Sigmoid colon (tissue), 7 donors: ENCODE measurements around the gene SDK1. TPM values are rescaled to one million over a fixed set of nuclear protein-coding genes. Genes with fewer than 3 reads are reported as not detected.

ENCODE experiments used
- DNase-seq: peaks from one replicate; pipeline ENCODE4 v3.0.0-alpha.2; 2019
- H3K27ac ChIP-seq, 4 donors: fragments of 200-600 bp; sonication (generic); one replicate each; pipeline ENCODE4 v1.5.1; 2016 to 2019; ENCODE audit warnings: mild to moderate bottlenecking in 1 of 4
- H3K27me3 ChIP-seq, 3 donors: fragments of 200-600 bp; sonication (generic); one replicate each; pipeline ENCODE4 v1.5.1; 2019; ENCODE audit warnings: mild to moderate bottlenecking in 1 of 3
- H3K36me3 ChIP-seq, 4 donors: fragments of 200-600 bp; sonication (generic); one replicate each; pipeline ENCODE4 v1.5.1; 2016 to 2019
- H3K4me1 ChIP-seq, 4 donors: fragments of 200-600 bp; sonication (generic); one replicate each; pipeline ENCODE4 v1.5.1; 2017 to 2019
- H3K4me3 ChIP-seq, 4 donors: fragments of 200-600 bp; sonication (generic); one replicate each; pipeline ENCODE4 v1.5.1; 2017 to 2019; ENCODE audit warnings: mild to moderate bottlenecking in 2 of 4, moderate library complexity in 1 of 4
- H3K9me3 ChIP-seq, 4 donors: fragments of 200-600 bp in 3 of 4; sonication (generic) in 3 of 4; one replicate each; pipeline versions ENCODE4 v1.5.1 to v1.6.1; 2013 to 2019
- CTCF ChIP-seq, 4 experiments: fragments of 450-650 bp in 3 of 4; fragments of 200-600 bp in 1 of 4; IDR thresholded peaks; one replicate each; pipeline ENCODE4 v1.5.1; 2016 to 2019; ENCODE audit warnings: antibody characterized with exemption in 4 of 4, mild to moderate bottlenecking in 3 of 4, moderate library complexity in 2 of 4
- EP300 ChIP-seq, 4 donors: sonication (generic); formaldehyde crosslinking; IDR thresholded peaks; one replicate each; pipeline ENCODE4 v1.6.1; 2017; ENCODE audit warnings: antibody characterized with exemption in 4 of 4
- POLR2A ChIP-seq, 2 donors: fragments of 450-650 bp; IDR thresholded peaks; one replicate each; pipeline ENCODE4 v1.6.1; 2016; ENCODE audit warnings: antibody characterized with exemption in 2 of 2, mild to moderate bottlenecking in 2 of 2, moderate library complexity in 2 of 2
- POLR2AphosphoS5 ChIP-seq, 4 donors: sonication (generic); formaldehyde crosslinking; IDR thresholded peaks; one replicate each; pipeline ENCODE4 v1.6.1; 2017; ENCODE audit warnings: antibody characterized with exemption in 4 of 4
- WGBS, 2 donors: extraction: QIAGEN DNeasy Blood & Tissue Kit; methylation state at CpG; one replicate each; pipeline ENCODE4 v1.1.7; 2013; 5-methylcytosine and 5-hydroxymethylcytosine counted together
- intact Hi-C: fragments of 100-400 bp; cut with DNase I; formaldehyde crosslinking; loops from one replicate; pipeline ENCODE4 v1.15.1; 2023
- polyA plus RNA-seq, 3 donors: library from polyadenylated mRNA; stranded (reverse); fragments of 200-250 nt; gene quantifications; one replicate each; pipeline ENCODE4 v1.2.3, GENCODE V29; 2013
- total RNA-seq, 4 donors: library from RNA; depleted of rRNA; stranded (reverse); fragments of >200 nt; gene quantifications; one replicate each; pipeline ENCODE4 v1.1.0, GENCODE V29; 2016
- donor health status: healthy with polysubstance abuse.
- donor health status: Bipolar disorder and iron deficiency.
- donor health status: healthy.

The SDK1 gene
- total and polyA plus RNA-seq, 7 donors, result under 0.01 to 23.0 (median 10.0) TPM; not detected in 1

DNA sequence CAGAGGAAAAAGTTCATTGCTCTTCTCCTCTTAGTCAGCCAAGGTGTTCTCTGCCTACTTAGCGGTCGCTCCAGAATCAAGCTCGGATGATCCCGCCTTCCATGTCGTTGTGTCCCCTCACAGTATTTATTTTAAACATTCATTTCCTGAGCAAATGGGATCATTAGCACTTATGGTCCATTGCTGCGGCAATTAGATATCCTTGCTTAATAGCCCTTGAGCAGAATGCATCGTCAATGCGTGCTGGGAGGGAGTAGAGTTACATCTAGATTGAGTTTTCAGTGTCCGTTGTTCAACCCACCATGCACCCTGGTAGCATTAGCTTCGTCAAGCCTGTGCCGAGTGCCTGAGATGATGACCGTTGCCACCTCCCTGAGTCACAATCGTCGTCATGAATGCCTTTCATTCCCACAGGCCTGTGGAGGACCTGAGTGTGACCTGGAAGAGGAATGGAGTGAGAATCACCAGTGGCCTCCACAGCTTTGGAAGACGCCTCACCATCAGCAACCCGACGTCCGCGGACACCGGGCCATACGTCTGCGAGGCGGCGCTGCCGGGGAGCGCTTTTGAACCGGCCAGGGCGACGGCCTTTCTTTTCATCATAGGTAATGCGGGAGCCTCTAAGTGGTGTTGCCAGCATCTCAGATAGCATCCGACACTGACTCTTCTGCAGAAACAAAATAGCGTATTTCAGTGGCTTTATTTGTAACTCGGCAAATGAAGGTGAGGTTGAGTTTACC lies 650.4 kb downstream of the SDK1 start:
- Histone ChIP-seq H3K36me3 (peaks cover 0 to 9% (median 0%) of the 10 kb centered on the region in 4 donors), H3K27ac (no peak overlapping the region), H3K4me1 (no peaks in the 10 kb centered on the region), H3K4me3 (no peak overlapping the region), H3K9me3 (no peaks in the 10 kb centered on the region), H3K27me3 (no peaks in the 10 kb centered on the region)
- no peak for DNase-seq
- 97% methylated on average over 33 of the region's 33 CpGs for WGBS, 2 donors
- intact Hi-C loops, result no loop called here
- TF ChIP-seq POLR2AphosphoS5 (IDR thresholded peaks at IDR 0.05) (no peak), POLR2A (IDR thresholded peaks at IDR 0.05) (no peak)

GRCh38 chr7:3953133-3953532 lies 652.1 kb downstream of the SDK1 start:
- no peak for DNase-seq
- Histone ChIP-seq H3K36me3 (peaks cover 0 to 9% (median 0%) of the 10 kb centered on the region in 4 donors), H3K9me3 (no peaks in the 10 kb centered on the region), H3K4me1 (no peaks in the 10 kb centered on the region), H3K4me3 (no peak overlapping the region), H3K27me3 (no peaks in the 10 kb centered on the region), H3K27ac (no peak overlapping the region)
- no peak for TF ChIP-seq POLR2AphosphoS5 (IDR thresholded peaks at IDR 0.05)
- TF ChIP-seq EP300 (IDR thresholded peaks at IDR 0.05), result no peak
- TF ChIP-seq POLR2A (IDR thresholded peaks at IDR 0.05), result no peak
- TF ChIP-seq CTCF (IDR thresholded peaks at IDR 0.05), result no peak
- 83% methylated on average over 6 of the region's 6 CpGs for WGBS, 2 donors
- intact Hi-C loops, result no loop called here

DNA sequence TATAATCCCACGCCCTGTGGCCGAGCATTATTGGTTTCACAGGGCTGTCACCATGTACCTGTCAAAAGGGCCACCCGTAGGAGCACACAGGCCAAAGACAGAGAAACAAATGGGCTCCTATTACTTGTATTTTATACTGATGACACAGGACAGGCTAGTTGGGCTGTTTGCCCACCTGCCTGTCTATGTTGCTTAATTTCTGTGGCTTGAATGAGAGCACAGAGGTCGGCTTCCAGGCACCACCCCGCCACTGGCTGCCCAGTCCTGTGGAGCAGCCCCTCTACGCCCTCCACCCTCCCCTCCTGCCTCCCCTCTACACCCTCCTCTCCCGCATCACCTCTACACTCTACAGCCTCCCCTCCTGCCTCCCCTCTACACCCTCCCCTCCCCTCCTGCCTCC lies 652.9 kb downstream of the SDK1 start:
- intact Hi-C loops, result no loop called here
- WGBS, 2 donors, result 73 to 79% methylated on average over 7 of the region's 7 CpGs
- Histone ChIP-seq H3K27ac (no peak overlapping the region), H3K4me3 (no peak overlapping the region), H3K36me3 (peaks cover 0 to 9% (median 0%) of the 10 kb centered on the region in 4 donors), H3K9me3 (no peaks in the 10 kb centered on the region), H3K4me1 (no peaks in the 10 kb centered on the region), H3K27me3 (no peaks in the 10 kb centered on the region)
- TF ChIP-seq POLR2A (IDR thresholded peaks at IDR 0.05) (no peak), POLR2AphosphoS5 (IDR thresholded peaks at IDR 0.05) (no peak), EP300 (IDR thresholded peaks at IDR 0.05) (no peak), CTCF (IDR thresholded peaks at IDR 0.05) (no peak)
- DNase-seq, result no peak

DNA sequence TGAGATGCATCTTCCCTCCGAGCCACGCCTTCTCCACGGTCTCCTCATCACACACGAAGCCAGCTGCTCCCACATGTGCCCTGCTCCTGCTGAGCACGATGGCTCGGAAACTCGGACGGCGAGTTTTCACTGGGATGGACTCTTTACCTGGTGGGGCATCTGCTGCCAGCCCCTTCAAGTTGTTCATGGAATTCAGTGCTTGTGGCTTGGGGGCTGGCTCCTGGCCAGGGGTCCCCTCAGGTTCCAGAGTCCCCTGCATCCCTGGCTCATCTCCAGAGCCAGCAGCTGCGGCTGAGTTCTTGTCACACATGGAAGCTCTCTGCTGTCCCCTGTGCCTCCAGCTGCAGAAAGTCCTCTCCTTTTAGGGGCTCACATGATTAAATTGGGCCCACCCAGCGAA lies 654.0 kb downstream of the SDK1 start:
- H3K36me3 ChIP-seq, result peaks cover 0 to 14% (median 0%) of the 10 kb centered on the region in 4 donors
- 86 to 90% methylated on average over 11 of the region's 11 CpGs for WGBS, 2 donors
- H3K9me3 ChIP-seq, result no peaks in the 10 kb centered on the region
- H3K4me3 ChIP-seq, result no peak overlapping the region
- no peaks in the 10 kb centered on the region for H3K4me1 ChIP-seq
- no peaks in the 10 kb centered on the region for H3K27me3 ChIP-seq
- no peak overlapping the region for H3K27ac ChIP-seq
- TF ChIP-seq POLR2AphosphoS5 (IDR thresholded peaks at IDR 0.05) (no peak), POLR2A (IDR thresholded peaks at IDR 0.05) (no peak), EP300 (IDR thresholded peaks at IDR 0.05) (no peak), CTCF (IDR thresholded peaks at IDR 0.05) (no peak)
- intact Hi-C loops, result no loop called here
- no peak for DNase-seq

DNA sequence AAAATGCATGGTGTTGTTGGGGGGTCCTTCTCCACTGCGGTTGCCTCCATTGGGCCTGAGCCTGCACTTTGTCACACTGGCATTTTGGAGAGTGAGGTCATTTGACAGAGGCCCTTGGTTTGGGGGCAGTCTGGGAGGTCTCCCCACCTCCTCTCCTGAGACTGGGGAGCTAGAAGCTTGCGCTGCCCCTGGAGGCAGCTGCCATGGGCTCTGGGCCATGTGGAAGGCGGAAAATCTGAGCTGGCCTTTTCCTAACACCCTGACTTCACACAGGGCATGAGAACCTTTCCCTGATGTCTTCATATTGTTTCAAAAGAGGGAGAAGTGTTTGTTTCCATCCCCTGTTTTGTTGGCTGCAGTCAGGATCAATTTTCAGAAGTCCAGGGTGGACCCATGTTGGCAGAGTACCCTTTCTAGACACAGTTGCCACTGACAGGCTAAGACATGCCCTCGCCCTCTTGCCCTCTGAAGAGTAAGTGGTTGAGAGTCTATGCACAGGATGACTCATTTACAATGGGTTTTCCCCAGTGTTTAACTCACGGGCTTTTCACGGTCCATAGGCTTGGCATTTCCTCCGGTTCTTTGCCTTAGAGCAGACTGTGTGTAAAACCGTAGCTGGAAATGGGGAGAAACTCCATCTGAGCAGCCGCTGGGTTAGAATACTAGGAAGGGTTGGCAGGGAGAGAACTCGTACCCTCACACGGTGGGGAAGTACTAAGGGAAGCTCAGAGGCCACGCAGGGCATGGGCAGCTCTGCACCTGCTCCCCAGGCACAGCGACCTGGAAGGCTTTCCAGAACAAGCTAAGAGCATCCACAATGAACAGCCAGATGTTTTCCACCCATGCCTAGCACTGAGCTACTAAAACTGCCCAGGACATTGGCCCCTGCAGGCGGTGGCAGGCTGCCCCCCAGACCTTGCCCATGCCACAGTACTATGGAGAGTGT lies 655.0 kb downstream of the SDK1 start:
- intact Hi-C loops, result no loop called here
- WGBS, 2 donors, result 40 to 68% methylated on average over 14 of the region's 14 CpGs

More for the DNA sequence above, 655.0 kb downstream of the SDK1 start:
- H3K27me3 ChIP-seq, result no peaks in the 10 kb centered on the region
- H3K27ac ChIP-seq, result no peak overlapping the region
- no peak overlapping the region for H3K4me3 ChIP-seq
- no peaks in the 10 kb centered on the region for H3K4me1 ChIP-seq
- no peak for TF ChIP-seq CTCF (IDR thresholded peaks at IDR 0.05)
- no peak for TF ChIP-seq POLR2A (IDR thresholded peaks at IDR 0.05)
- TF ChIP-seq EP300 (IDR thresholded peaks at IDR 0.05), result no peak
- TF ChIP-seq POLR2AphosphoS5 (IDR thresholded peaks at IDR 0.05), result no peak
- DNase-seq, result no peak
- H3K36me3 ChIP-seq, result peaks cover 0 to 14% (median 0%) of the 10 kb centered on the region in 4 donors
- no peaks in the 10 kb centered on the region for H3K9me3 ChIP-seq
